ENCODE results near the gene GBP3. TPM values are rescaled to one million over a fixed set of nuclear protein-coding genes. Genes with fewer than 3 reads are reported as not detected.

The GBP3 gene
- total and polyA plus RNA-seq, 4 donors: 7.4 to 34.9 (median 25.4) TPM

DNA sequence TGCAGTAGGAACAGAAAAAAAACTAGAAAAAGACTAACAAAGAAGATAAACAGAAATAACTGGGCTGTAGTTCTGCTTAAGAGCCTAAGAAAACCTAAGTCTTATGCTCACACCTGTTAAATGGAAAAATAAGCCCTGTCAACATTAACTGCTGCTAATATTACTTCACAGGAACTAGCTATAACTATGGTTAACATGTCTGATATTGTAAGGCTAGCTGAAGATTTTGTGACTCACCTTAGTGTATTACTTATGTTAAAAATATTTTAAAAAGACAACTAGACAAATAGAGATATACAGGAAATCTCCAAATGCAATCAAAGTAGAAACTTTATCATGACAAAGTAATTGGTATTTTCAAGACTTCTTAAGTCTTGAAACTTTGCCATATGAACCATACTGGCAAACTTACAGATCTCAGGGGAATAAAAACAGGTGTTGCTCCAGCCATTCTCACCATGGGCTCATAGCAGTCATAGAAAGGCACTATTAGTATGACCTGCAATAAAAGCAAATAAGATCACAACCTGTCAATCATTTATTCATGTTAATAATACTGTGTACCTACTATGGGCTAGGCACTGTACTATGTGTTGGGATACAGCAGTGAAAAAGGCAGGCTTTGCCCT, 60.9 kb downstream of the GBP3 start:
- H3K36me3 ChIP-seq (ENCODE audit: control insufficient read depth in 4 of 4, insufficient read depth in 4 of 4, low read length in 4 of 4): peaks cover 9 to 27% (median 18%) of the 10 kb centered on the region in 4 donors
- TF ChIP-seq, protein P1, sequence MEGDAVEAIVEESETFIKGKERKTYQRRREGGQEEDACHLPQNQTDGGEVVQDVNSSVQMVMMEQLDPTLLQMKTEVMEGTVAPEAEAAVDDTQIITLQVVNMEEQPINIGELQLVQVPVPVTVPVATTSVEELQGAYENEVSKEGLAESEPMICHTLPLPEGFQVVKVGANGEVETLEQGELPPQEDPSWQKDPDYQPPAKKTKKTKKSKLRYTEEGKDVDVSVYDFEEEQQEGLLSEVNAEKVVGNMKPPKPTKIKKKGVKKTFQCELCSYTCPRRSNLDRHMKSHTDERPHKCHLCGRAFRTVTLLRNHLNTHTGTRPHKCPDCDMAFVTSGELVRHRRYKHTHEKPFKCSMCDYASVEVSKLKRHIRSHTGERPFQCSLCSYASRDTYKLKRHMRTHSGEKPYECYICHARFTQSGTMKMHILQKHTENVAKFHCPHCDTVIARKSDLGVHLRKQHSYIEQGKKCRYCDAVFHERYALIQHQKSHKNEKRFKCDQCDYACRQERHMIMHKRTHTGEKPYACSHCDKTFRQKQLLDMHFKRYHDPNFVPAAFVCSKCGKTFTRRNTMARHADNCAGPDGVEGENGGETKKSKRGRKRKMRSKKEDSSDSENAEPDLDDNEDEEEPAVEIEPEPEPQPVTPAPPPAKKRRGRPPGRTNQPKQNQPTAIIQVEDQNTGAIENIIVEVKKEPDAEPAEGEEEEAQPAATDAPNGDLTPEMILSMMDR (IDR thresholded peaks at IDR 0.05; ENCODE audit: control extremely low read depth, extremely low read depth): no peak

DNA sequence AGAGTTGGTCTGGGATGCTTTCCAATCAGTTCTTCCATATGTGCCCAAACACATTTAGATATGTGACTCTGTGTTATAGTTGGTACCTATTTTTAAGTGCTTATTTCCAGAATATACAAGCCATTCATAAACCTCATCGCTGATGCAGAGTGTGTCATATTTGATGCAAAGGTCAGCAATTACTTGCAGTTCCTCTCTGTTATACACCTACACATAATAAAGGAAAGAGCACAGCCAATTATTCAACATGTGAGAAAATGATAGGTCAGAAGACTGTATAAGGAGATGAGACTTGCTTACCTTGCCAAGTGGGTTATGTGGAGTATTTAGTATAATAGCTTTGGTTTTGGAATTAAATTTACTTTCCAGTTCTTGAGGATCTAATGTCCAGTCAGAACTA, 61.6 kb downstream of the GBP3 start:
- no peaks in the 10 kb centered on the region for H3K27me3 ChIP-seq (ENCODE audit: control insufficient read depth in 3 of 3, insufficient read depth in 3 of 3, low read length in 2 of 3)
- H3K4me3 ChIP-seq: no peak overlapping the region
- H3K9ac ChIP-seq (ENCODE audit: insufficient read depth in 1 of 2, low read length in 2 of 2): no peak overlapping the region
- H3K9me3 ChIP-seq (ENCODE audit: control insufficient read depth in 4 of 4, insufficient read depth in 3 of 4, low read length in 3 of 4): no peaks in the 10 kb centered on the region
- 49 to 95% methylated on average over 1 of the region's 1 CpG for WGBS, 2 donors
- TF ChIP-seq, protein P1 (IDR thresholded peaks at IDR 0.05; ENCODE audit: control extremely low read depth, extremely low read depth): no peak
- DNase-seq: no peak
- no peaks in the 10 kb centered on the region for H3K4me1 ChIP-seq (ENCODE audit: control insufficient read depth in 5 of 5, insufficient read depth in 5 of 5, low read length in 5 of 5)
- H3K27ac ChIP-seq (ENCODE audit: low read depth in 1 of 2, low read length in 1 of 2): no peak overlapping the region
- peaks cover 9 to 33% (median 17%) of the 10 kb centered on the region in 4 donors for H3K36me3 ChIP-seq (ENCODE audit: control insufficient read depth in 4 of 4, insufficient read depth in 4 of 4, low read length in 4 of 4)
- no peak for ATAC-seq (ENCODE audit: insufficient read depth, low FRiP score)

More for the DNA sequence above, 60.9 kb downstream of the GBP3 start:
- Histone ChIP-seq H3K27me3 (ENCODE audit: control insufficient read depth in 3 of 3, insufficient read depth in 3 of 3, low read length in 2 of 3) (no peaks in the 10 kb centered on the region), H3K9me3 (ENCODE audit: control insufficient read depth in 4 of 4, insufficient read depth in 3 of 4, low read length in 3 of 4) (no peaks in the 10 kb centered on the region), H3K27ac (ENCODE audit: low read depth in 1 of 2, low read length in 1 of 2) (no peak overlapping the region), H3K4me1 (ENCODE audit: control insufficient read depth in 5 of 5, insufficient read depth in 5 of 5, low read length in 5 of 5) (no peaks in the 10 kb centered on the region), H3K9ac (ENCODE audit: insufficient read depth in 1 of 2, low read length in 2 of 2) (no peak overlapping the region), H3K4me3 (no peak overlapping the region)
- ATAC-seq (ENCODE audit: insufficient read depth, low FRiP score) (no peak), DNase-seq (no peak)

Small RNAs within 50 kb of the gene (small RNA-seq; reads per million reads assigned to genes)
- gene RF00019 (ENCODE audit: low replicate concordance): not detected

Other genes with a start within 250 kb of the GBP3 start
- 10 to 100 TPM; 20.8 to 51.1 TPM for gene GTF2B, start 131.3 kb downstream of the GBP3 start, total RNA-seq
- gene GTF2B, start 131.3 kb downstream of the GBP3 start, polyA plus RNA-seq: 10 to 100 TPM; 29.2 to 30.5 TPM
- gene KYAT3, start 30.2 kb downstream of the GBP3 start, total RNA-seq: 10 to 100 TPM; 21.6 to 22.3 TPM
- gene KYAT3, start 30.2 kb downstream of the GBP3 start, polyA plus RNA-seq: 10 to 100 TPM; 20.5 to 21.8 TPM
- gene RBMXL1, start 30.2 kb downstream of the GBP3 start, total RNA-seq: 10 to 100 TPM; 15.7 to 17.3 TPM
- gene RBMXL1, start 30.2 kb downstream of the GBP3 start, polyA plus RNA-seq: 1 to 10 TPM; 3.1 to 8.2 TPM
- 10 to 100 TPM; 30.7 to 62.5 TPM for gene GBP1, start 42.3 kb upstream of the GBP3 start, total RNA-seq
- gene GBP1, start 42.3 kb upstream of the GBP3 start, polyA plus RNA-seq: 10 to 100 TPM; 13.0 to 58.6 TPM
- 10 to 100 TPM; 17.2 to 33.9 TPM for gene GBP2, start 103.2 kb upstream of the GBP3 start, total RNA-seq
- gene GBP2, start 103.2 kb upstream of the GBP3 start, polyA plus RNA-seq: 10 to 100 TPM; 70.4 to 89.2 TPM
- gene GBP7, start 153.1 kb upstream of the GBP3 start, total RNA-seq: under 1 TPM in 1 of 2 donors, not detected in 1; 0.09 TPM
- under 1 TPM in 1 of 2 donors, not detected in 1; 0.01 TPM for gene GBP7, start 153.1 kb upstream of the GBP3 start, polyA plus RNA-seq
- gene GBP4, start 176.1 kb upstream of the GBP3 start, total RNA-seq: 10 to 100 TPM; 14.3 to 24.1 TPM
- gene GBP4, start 176.1 kb upstream of the GBP3 start, polyA plus RNA-seq: 10 to 100 TPM; 13.5 to 20.6 TPM
- 1 to 10 TPM; 2.9 to 7.1 TPM for gene GBP5, start 250.0 kb upstream of the GBP3 start, total RNA-seq
- 10 to 100 TPM in 1 of 2 donors, 1 to 10 TPM in 1; 1.7 to 35.7 TPM for gene GBP5, start 250.0 kb upstream of the GBP3 start, polyA plus RNA-seq